Vagina (tissue), 2 donors: Measurements from ENCODE around the gene SCN3A. TPM values are rescaled to one million over a fixed set of nuclear protein-coding genes. Genes with fewer than 3 reads are reported as not detected.

Experiments used
- DNase-seq, 2 donors: peaks; one replicate each; pipeline ENCODE4 v3.0.0-alpha.2; 2017; ENCODE audit errors: extremely low spot score in 2 of 2
- H3K27ac ChIP-seq: fragments of 200-600 bp; sonication (generic); one replicate; pipeline ENCODE4 v1.5.1; 2019
- H3K27me3 ChIP-seq: fragments of 200-600 bp; sonication (generic); one replicate; pipeline ENCODE4 v1.5.1; 2019
- H3K36me3 ChIP-seq, 2 donors: fragments of 200-600 bp; sonication (generic); one replicate each; pipeline ENCODE4 v1.5.1; 2017 to 2019
- H3K4me1 ChIP-seq: fragments of 200-600 bp; sonication (generic); one replicate; pipeline ENCODE4 v1.5.1; 2019
- H3K4me3 ChIP-seq, 2 donors: fragments of 200-600 bp; sonication (generic); 1 replicate in 1 of 2; 2 replicates in 1 of 2; pipeline ENCODE4 v1.5.1; 2016 to 2019
- H3K9me3 ChIP-seq: fragments of 200-600 bp; sonication (generic); one replicate; pipeline ENCODE4 v1.5.1; 2019
- CTCF ChIP-seq, 3 experiments: fragments of 450-650 bp in 2 of 3; fragments of 200-600 bp in 1 of 3; sonication (generic) in 1 of 3; IDR thresholded peaks; one replicate each; pipeline ENCODE4 v1.5.1; 2017 to 2019; ENCODE audit warnings: antibody characterized with exemption in 3 of 3, mild to moderate bottlenecking in 2 of 3, moderate library complexity in 2 of 3
- POLR2A ChIP-seq, 2 donors: fragments of 450-650 bp; IDR thresholded peaks; one replicate each; pipeline ENCODE4 v1.6.1; 2017; ENCODE audit warnings: antibody characterized with exemption in 2 of 2, mild to moderate bottlenecking in 2 of 2, moderate library complexity in 2 of 2
- POLR2AphosphoS5 ChIP-seq, 2 donors: sonication (generic); formaldehyde crosslinking; IDR thresholded peaks; one replicate each; pipeline ENCODE4 v1.9.0; 2017; ENCODE audit warnings: antibody characterized with exemption in 2 of 2, mild to moderate bottlenecking in 2 of 2, low read depth in 1 of 2; ENCODE audit not compliant: insufficient read depth in 1 of 2
- intact Hi-C: fragments of 100-400 bp; cut with DNase I; formaldehyde crosslinking; loops from one replicate; pipeline ENCODE4 v1.15.1; 2023
- total RNA-seq: library from RNA; depleted of rRNA; stranded (reverse); fragments of >200 nt; gene quantifications from one replicate; pipeline ENCODE4 v1.2.3, GENCODE V29; 2016

Gene SCN3A
- total RNA-seq, 1 donor from 2014 or later = 2.0 TPM

DNA sequence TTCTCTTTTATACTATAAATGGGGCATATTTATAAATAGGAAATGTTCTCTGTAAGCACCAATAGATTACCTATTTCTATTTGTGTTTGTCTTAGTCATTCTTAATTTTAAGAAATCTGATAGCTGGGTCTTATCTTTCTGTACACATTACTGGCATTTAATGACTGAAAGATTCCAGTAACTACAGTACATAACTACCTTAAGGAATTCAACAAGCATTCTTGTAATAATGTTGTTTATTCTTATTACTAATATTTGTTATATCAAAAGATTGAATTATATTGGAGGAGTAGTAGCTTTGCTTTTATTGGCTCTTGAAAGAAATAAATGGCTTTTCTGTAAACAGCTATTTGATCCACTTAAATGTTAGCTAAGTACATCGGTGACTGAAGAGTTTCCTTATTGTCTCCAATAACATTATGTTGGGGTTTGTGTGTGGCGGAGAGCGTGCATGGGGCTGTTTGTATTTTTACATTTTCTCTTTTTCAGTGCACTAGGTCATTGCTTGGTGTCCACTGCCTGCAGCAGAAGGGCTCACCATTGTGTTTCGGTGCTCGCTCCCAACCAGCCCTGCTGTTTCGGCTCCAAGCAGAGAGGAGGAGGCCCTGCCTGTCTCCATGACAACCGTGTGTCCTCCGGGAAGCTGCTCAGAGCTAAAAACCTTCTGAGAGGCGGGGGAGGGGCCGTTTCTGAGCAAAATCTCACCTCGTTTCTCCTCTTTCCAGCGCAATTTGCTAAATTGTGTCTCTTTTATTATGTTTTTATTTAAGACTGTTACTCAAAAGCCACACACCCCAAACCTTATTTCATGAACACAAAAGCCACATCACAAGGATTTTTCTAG lies 136.0 kb downstream of the SCN3A start:
- no peak overlapping the region for H3K4me3 ChIP-seq
- no peaks in the 10 kb centered on the region for H3K27me3 ChIP-seq
- H3K4me1 ChIP-seq = peaks cover 7% of the 10 kb centered on the region
- H3K27ac ChIP-seq = no peak overlapping the region
- intact Hi-C loops = no loop called here
- no peaks in the 10 kb centered on the region for H3K9me3 ChIP-seq
- TF ChIP-seq CTCF (IDR thresholded peaks at IDR 0.05) = no peak
- no peak for TF ChIP-seq POLR2A (IDR thresholded peaks at IDR 0.05)
- no peak for TF ChIP-seq POLR2AphosphoS5 (IDR thresholded peaks at IDR 0.05; ENCODE audit: insufficient read depth in 1 of 2, low read depth in 1 of 2)
- no peak for DNase-seq
- H3K36me3 ChIP-seq = no peaks in the 10 kb centered on the region

DNA sequence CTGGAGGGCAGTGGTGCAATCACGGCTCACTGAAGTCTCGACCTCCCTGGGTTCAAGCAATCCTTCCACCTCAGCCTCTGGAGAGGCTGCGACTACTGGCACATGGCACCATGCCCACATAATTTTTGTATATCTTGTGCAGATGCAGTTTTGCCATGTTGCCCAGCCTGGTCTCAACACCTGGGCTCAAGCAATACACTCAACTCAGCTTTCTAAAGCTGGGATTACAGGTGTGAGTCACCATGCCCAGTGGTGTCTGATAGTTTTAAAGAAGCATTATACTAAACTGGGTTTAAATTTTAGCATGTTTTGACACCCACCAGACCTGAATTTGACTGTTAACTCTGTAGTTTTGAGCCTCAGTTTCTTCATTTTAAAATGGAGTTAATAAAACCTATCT lies 139.1 kb downstream of the SCN3A start:
- DNase-seq = no peak
- intact Hi-C loops = no loop called here
- TF ChIP-seq POLR2AphosphoS5 (IDR thresholded peaks at IDR 0.05; ENCODE audit: insufficient read depth in 1 of 2, low read depth in 1 of 2) = no peak
- TF ChIP-seq CTCF (IDR thresholded peaks at IDR 0.05) = no peak
- no peak for TF ChIP-seq POLR2A (IDR thresholded peaks at IDR 0.05)
- H3K36me3 ChIP-seq = no peaks in the 10 kb centered on the region
- no peaks in the 10 kb centered on the region for H3K9me3 ChIP-seq
- H3K27me3 ChIP-seq = no peaks in the 10 kb centered on the region
- H3K4me3 ChIP-seq = no peak overlapping the region
- H3K27ac ChIP-seq = no peak overlapping the region
- H3K4me1 ChIP-seq = peaks cover 7% of the 10 kb centered on the region

DNA sequence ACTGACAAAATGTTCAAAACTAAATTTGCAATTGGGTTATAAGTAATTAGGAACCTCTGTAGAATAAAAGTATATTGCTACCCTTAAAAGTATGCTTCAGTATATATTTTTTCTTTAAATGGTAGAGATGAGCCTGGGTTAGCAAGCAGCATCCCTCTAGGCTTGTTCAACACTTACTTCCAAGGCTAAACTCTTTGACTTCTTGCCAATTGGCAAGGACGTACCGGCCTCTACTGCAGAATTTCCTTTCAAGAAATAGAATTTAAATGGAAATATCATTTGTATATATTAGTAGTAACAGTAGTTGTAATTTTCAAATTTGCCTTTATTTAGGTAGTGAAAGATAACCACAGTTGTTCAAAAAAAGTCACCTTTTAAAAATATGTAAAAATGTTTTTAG lies 143.4 kb downstream of the SCN3A start:
- Histone ChIP-seq H3K4me1 (no peaks in the 10 kb centered on the region), H3K4me3 (no peak overlapping the region), H3K27ac (no peak overlapping the region), H3K36me3 (no peaks in the 10 kb centered on the region), H3K9me3 (no peaks in the 10 kb centered on the region), H3K27me3 (no peaks in the 10 kb centered on the region)
- TF ChIP-seq CTCF (IDR thresholded peaks at IDR 0.05) (no peak), POLR2A (IDR thresholded peaks at IDR 0.05) (no peak), POLR2AphosphoS5 (IDR thresholded peaks at IDR 0.05; ENCODE audit: insufficient read depth in 1 of 2, low read depth in 1 of 2) (no peak)
- no peak for DNase-seq
- intact Hi-C loops = no loop called here

DNA sequence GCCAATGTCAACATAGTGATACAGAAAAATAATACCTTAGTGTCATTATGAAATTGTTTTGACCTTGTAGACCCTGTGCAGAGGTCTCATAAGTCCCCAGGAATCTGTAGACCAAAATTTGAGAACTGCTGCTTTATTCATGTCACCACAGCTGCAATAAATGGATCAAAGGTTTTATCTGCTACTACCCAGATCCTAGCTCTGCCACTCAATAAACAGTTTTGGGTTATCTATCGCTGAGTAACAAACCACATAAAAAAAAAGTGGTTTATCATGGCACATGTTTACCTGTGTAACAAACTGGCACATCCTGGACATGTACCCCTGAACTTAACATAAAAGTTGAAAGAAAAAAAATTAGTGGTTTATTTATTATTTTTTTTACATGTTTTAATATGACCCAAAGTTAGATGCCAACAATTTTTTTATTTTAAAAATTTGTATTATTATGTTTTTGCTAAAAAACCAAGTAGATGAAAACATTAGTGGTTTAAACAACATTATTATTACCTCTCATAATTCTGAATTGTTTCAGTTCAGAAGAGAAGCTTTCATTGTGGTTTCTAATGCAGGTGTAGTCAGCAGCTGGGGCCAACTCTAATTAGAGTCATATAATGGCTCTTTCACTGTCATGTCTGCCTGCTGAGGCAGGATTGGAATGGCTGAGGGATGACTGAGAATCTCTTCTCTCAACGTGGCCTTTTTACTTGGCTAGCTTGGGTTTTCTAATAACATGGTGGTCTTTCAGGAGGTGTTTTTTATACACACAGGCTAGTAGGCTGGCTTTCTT lies 145.2 kb downstream of the SCN3A start:
- Histone ChIP-seq H3K9me3 (no peaks in the 10 kb centered on the region), H3K27ac (no peak overlapping the region), H3K4me1 (no peaks in the 10 kb centered on the region), H3K4me3 (no peak overlapping the region), H3K27me3 (no peaks in the 10 kb centered on the region), H3K36me3 (no peaks in the 10 kb centered on the region)
- intact Hi-C loops = no loop called here
- TF ChIP-seq POLR2A (IDR thresholded peaks at IDR 0.05) (no peak), POLR2AphosphoS5 (IDR thresholded peaks at IDR 0.05; ENCODE audit: insufficient read depth in 1 of 2, low read depth in 1 of 2) (no peak), CTCF (IDR thresholded peaks at IDR 0.05) (no peak)
- no peak for DNase-seq
